OCI-LY3 (cell line): ENCODE measurements around the gene LMNTD2.

ENCODE experiments used
- H2AFZ ChIP-seq: fragments of 200-600, 300-600 bp; shearing (Covaris generic); 2 replicates; pipeline ENCODE4 v1.6.0; 2014; ENCODE audit warnings: antibody characterized with exemption, low read depth, low read length
- H3K27ac ChIP-seq: fragments of 200-600, 300-600 bp; sonication (generic); 2 replicates; pipeline ENCODE4 v1.5.1; 2014; ENCODE audit warnings: mild to moderate bottlenecking, low read length, moderate library complexity, mixed read lengths
- H3K27me3 ChIP-seq: fragments of 200-600, 300-600 bp; sonication (generic); 2 replicates; pipeline ENCODE4 v1.6.1; 2014; ENCODE audit warnings: low read depth, low read length, mixed read lengths
- H3K36me3 ChIP-seq: fragments of 200-600, 300-600 bp; sonication (generic); replicated peaks from 2 replicates; pipeline ENCODE3; 2014; ENCODE audit warnings: low read depth, low read length, mixed read lengths
- H3K4me1 ChIP-seq: fragments of 300-600, 200-600 bp; sonication (generic); 2 replicates; pipeline ENCODE4 v1.6.1; 2014; ENCODE audit warnings: low read length, mixed read lengths
- H3K4me2 ChIP-seq: fragments of 200-600, 300-600 bp; sonication (generic); 2 replicates; pipeline ENCODE4 v1.6.1; 2014; ENCODE audit warnings: low read length, mixed read lengths
- H3K4me3 ChIP-seq: fragments of 300-600, 200-600 bp; sonication (generic); 2 replicates; pipeline ENCODE4 v1.5.1; 2014; ENCODE audit warnings: antibody characterized with exemption, mild to moderate bottlenecking, low read length, moderate library complexity
- H3K79me2 ChIP-seq: fragments of 300-600, 200-600 bp; shearing (Covaris generic); 2 replicates; pipeline ENCODE4 v1.6.1; 2014; ENCODE audit warnings: mild to moderate bottlenecking, low read length, mixed read lengths
- H3K9ac ChIP-seq: fragments of 300-600, 200-600 bp; shearing (Covaris generic); 2 replicates; pipeline ENCODE4 v1.6.0; 2014; ENCODE audit warnings: mild to moderate bottlenecking, low read length, moderate library complexity
- H3K9me3 ChIP-seq: fragments of 200-600, 300-600 bp; shearing (Covaris generic); 2 replicates; pipeline ENCODE4 v1.6.1; 2014; ENCODE audit warnings: low read length, mixed read lengths; ENCODE audit not compliant: insufficient read depth
- H4K20me1 ChIP-seq: fragments of 200-600, 300-600 bp; sonication (generic); 2 replicates; pipeline ENCODE4 v1.6.1; 2016; ENCODE audit warnings: low read length, mixed read lengths; ENCODE audit not compliant: insufficient read depth
- EZH2phosphoT487 ChIP-seq: fragments of 200-600 bp; shearing (Covaris generic); IDR thresholded peaks from 2 replicates; pipeline ENCODE4 v1.6.1; 2018; ENCODE audit warnings: antibody characterized with exemption, mixed run types, low read depth
- TF ChIP-seq, protein P1 (sequence below): fragments of 200-600, 300-600 bp; sonication (generic); IDR thresholded peaks from 2 replicates; pipeline ENCODE4 v1.5.1; 2014; ENCODE audit warnings: antibody characterized with exemption, low read length, low read depth

The LMNTD2 gene

GRCh38 chr11:562046-562645, 1.6 kb upstream of the LMNTD2 start:
- peaks cover 15% of the 10 kb centered on the region for H3K36me3 ChIP-seq
- peak overlapping the region; percentile 93 for H3K4me2 ChIP-seq
- no peak overlapping the region for H3K27ac ChIP-seq
- peaks cover 22% of the 10 kb centered on the region for H4K20me1 ChIP-seq
- peak overlapping the region; percentile 65; the same call in 1 of the 2 replicates for H3K9ac ChIP-seq
- H3K79me2 ChIP-seq: peaks cover 15% of the 10 kb centered on the region
- no peak overlapping the region for H2AFZ ChIP-seq
- H3K27me3 ChIP-seq: no peaks in the 10 kb centered on the region
- H3K9me3 ChIP-seq: no peaks in the 10 kb centered on the region
- TF ChIP-seq, protein P1, sequence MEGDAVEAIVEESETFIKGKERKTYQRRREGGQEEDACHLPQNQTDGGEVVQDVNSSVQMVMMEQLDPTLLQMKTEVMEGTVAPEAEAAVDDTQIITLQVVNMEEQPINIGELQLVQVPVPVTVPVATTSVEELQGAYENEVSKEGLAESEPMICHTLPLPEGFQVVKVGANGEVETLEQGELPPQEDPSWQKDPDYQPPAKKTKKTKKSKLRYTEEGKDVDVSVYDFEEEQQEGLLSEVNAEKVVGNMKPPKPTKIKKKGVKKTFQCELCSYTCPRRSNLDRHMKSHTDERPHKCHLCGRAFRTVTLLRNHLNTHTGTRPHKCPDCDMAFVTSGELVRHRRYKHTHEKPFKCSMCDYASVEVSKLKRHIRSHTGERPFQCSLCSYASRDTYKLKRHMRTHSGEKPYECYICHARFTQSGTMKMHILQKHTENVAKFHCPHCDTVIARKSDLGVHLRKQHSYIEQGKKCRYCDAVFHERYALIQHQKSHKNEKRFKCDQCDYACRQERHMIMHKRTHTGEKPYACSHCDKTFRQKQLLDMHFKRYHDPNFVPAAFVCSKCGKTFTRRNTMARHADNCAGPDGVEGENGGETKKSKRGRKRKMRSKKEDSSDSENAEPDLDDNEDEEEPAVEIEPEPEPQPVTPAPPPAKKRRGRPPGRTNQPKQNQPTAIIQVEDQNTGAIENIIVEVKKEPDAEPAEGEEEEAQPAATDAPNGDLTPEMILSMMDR: no peak
- TF ChIP-seq EZH2phosphoT487: no peak
- peak overlapping the region; percentile 83 for H3K4me3 ChIP-seq
- peaks cover 21% of the 10 kb centered on the region for H3K4me1 ChIP-seq

- H4K20me1 ChIP-seq: peaks cover 16% of the 10 kb centered on the region
- H3K27ac ChIP-seq: no peak overlapping the region
- H3K4me1 ChIP-seq: peaks cover 16% of the 10 kb centered on the region
- peaks cover 8% of the 10 kb centered on the region for H3K36me3 ChIP-seq
- peak overlapping the region; percentile 93 for H3K4me2 ChIP-seq
- peak overlapping the region; percentile 65 for H3K9ac ChIP-seq
- TF ChIP-seq, protein P1: no peak
- 0 out of 2 replicates have a peak overlapping the region, but pooled peaks have one; percentile 22 for H2AFZ ChIP-seq
- H3K79me2 ChIP-seq: peaks cover 11% of the 10 kb centered on the region; the same call in 1 of the 2 replicates
- no peaks in the 10 kb centered on the region for H3K9me3 ChIP-seq
- H3K4me3 ChIP-seq: peak overlapping the region; percentile 83
- no peaks in the 10 kb centered on the region for H3K27me3 ChIP-seq
Measured at GRCh38 chr11:561148-562003, 838 bp upstream of the LMNTD2 start.

DNA sequence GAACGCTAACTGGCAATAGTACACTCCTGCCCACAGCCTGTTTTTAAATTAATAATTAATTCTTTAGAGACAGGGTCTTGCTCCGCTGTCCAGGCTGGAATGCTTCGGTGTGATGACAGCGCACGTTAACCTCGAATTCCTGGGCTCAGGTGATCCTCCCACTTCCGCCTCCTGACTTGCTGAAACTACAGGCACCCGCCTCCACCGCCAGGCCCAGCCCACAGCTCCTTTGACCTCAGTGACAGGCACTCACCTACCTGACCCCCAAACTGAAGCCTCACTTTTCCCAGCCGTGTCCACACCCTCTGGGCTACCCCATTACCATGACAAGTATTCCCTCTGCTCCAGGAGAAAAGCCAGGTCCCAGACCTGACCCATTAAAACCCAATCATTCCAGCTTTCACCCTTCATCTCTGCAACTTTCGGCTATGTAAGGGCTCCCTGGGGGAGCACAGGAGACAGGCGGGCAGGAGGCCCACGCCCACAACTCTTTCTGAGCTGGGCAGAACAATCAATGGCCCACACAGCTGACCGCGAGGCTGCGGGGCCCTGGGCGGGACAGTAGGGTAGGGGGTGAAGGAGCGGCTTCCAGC, 730 bp downstream of the LMNTD2 start:
- TF ChIP-seq, protein P1: no peak
- TF ChIP-seq EZH2phosphoT487: no peak
- Histone ChIP-seq H3K27me3 (no peaks in the 10 kb centered on the region), H3K9ac (peak overlapping the region; percentile 88), H2AFZ (no peak overlapping the region), H3K4me3 (peak overlapping the region; percentile 90), H4K20me1 (peaks cover 10% of the 10 kb centered on the region), H3K36me3 (no peaks in the 10 kb centered on the region), H3K79me2 (peaks cover 7% of the 10 kb centered on the region; the same call in 1 of the 2 replicates), H3K9me3 (no peaks in the 10 kb centered on the region), H3K27ac (peak overlapping the region; percentile 25; the same call in 1 of the 2 replicates), H3K4me2 (peak overlapping the region; percentile 93), H3K4me1 (peaks cover 18% of the 10 kb centered on the region)

DNA sequence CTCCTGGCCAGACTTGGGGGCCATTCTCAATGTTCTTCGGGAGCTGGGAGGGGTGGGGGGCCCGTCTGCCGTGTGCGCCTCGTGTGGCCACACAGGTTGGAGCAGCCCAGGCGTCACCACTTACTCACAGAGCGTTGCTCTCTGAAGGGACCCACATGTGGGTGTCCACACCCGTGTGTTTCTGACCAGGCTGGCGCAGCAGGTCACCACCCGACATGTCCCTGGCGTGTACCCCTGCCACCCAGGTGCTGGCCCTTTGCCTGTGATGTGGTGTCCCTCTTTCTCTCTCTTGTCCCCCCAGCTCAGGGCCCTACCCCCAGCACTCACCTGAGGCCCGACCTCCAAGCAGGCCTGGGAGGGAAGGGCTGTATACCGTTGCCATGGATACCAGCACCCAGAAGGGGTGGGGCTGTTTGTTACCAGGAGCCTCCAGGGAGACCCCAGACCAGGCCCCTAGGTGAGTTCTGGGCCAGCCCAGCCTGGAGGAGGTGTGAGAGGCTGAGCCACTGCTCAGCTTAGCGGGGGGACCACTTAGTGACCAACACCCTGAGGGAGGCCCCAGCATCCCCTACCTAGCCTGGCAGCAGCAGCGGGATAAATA, 1.4 kb downstream of the LMNTD2 start:
- H3K4me2 ChIP-seq: peak overlapping the region; percentile 93
- no peak for TF ChIP-seq EZH2phosphoT487
- TF ChIP-seq, protein P1: peak; percentile 12
- H3K9ac ChIP-seq: no peak overlapping the region

More for the DNA sequence above, 1.4 kb downstream of the LMNTD2 start:
- H3K4me3 ChIP-seq: no peak overlapping the region
- no peak overlapping the region for H2AFZ ChIP-seq
- no peaks in the 10 kb centered on the region for H3K9me3 ChIP-seq
- peaks cover 7% of the 10 kb centered on the region; the same call in 1 of the 2 replicates for H3K79me2 ChIP-seq
- no peaks in the 10 kb centered on the region for H3K27me3 ChIP-seq
- H3K4me1 ChIP-seq: peaks cover 22% of the 10 kb centered on the region
- peaks cover 10% of the 10 kb centered on the region for H4K20me1 ChIP-seq
- no peaks in the 10 kb centered on the region for H3K36me3 ChIP-seq
- H3K27ac ChIP-seq: no peak overlapping the region
